ENCODE results near the gene PDCL2. TPM values are rescaled to one million over a fixed set of nuclear protein-coding genes. Genes with fewer than 3 reads are reported as not detected.

PDCL2 gene
- not detected in 2 replicates for total RNA-seq

GRCh38 chr4:55592014-55592413 is at the start of gene PDCL2:
Gene PDCL2, minus strand, starts transcription at chr4:55592245. Its CDS starts 136 bp downstream, at chr4:55592109.

GRCh38 chr4:55635741-55636655 is 44.0 kb upstream of the PDCL2 start, which contains the start of gene NMU:
Gene NMU, minus strand, starts transcription at chr4:55636298. Its CDS starts 106 bp downstream, at chr4:55636192.

GRCh38 chr4:55546756-55547465 is 45.1 kb downstream of the PDCL2 start, which contains the start of gene CLOCK:
Gene CLOCK, minus strand, starts transcription at chr4:55546909. Its CDS starts 64,124 bp downstream, at chr4:55482785.

Other genes with a start within 250 kb of the PDCL2 start
- gene SRD5A3, start 246.0 kb downstream of the PDCL2 start, total RNA-seq, result 7.5 and 8.1 TPM in 2 replicates
- gene TMEM165, start 196.3 kb downstream of the PDCL2 start, total RNA-seq, result 111 and 129 TPM in 2 replicates
- 33.6 and 42.3 TPM in 2 replicates for gene CLOCK, start 45.3 kb downstream of the PDCL2 start, total RNA-seq
- gene NMU, start 44.1 kb upstream of the PDCL2 start, total RNA-seq, result 1.3 TPM in 1 of 2 replicates, not detected in the other
- gene EXOC1L, start 227.5 kb upstream of the PDCL2 start, total RNA-seq, result not detected in 2 replicates

All from uterine smooth muscle cell (primary cell).